ENCODE measurements around the gene CNTLN. TPM values are rescaled to one million over a fixed set of nuclear protein-coding genes. Genes with fewer than 3 reads are reported as not detected.
A peak's percentile ranks its signal among the peaks of the same experiment; 100 is the strongest.
"Not testable (repeated sequence)": the region's sequence is repeated elsewhere in the genome, so short reads cannot be mapped to it uniquely, and the experiment has no call there.

CNTLN gene
- polyA plus RNA-seq, 2 of the 4 experiments (the other 2 are of a cell fraction) = 8.5 to 11.9 TPM

GRCh38 chr9:17521100-17521855 is 386.4 kb downstream of the CNTLN start:
- POLR2A ChIA-PET = no interaction called here
- FAIRE-seq (no peak), ATAC-seq (no peak), DNase-seq (ENCODE audit: low read depth in 1 of 2, low spot score in 1 of 2) (no peak)
- CTCF ChIA-PET = interaction anchor here (0.8 to 1.6 kb wide), 7 partner anchors 9 to 1686 kb away, joined by 3 to 6 read pairs (median 3); no protein-coding TSS in a partner anchor
- H3K27ac ChIP-seq = no peak overlapping the region
- no peak overlapping the region for H3K4me3 ChIP-seq
- no peaks in the 10 kb centered on the region for H3K9me3 ChIP-seq
- H3K4me1 ChIP-seq = no peaks in the 10 kb centered on the region
- H3K4me2 ChIP-seq = no peak overlapping the region
- TF ChIP-seq JUN (IDR thresholded peaks at IDR 0.05) (no peak), CBX8 (IDR thresholded peaks at IDR 0.05) (no peak), HOXA7 (CRISPR knock-in tag; IDR thresholded peaks at IDR 0.05) (no peak), NFE2L2 (conservative IDR thresholded peaks at IDR 0.05; ENCODE audit: low read length) (no peak), HES2 (IDR thresholded peaks at IDR 0.05) (no peak), FOSL2 (IDR thresholded peaks at IDR 0.05) (no peak), FOSL2 (CRISPR knock-in tag; IDR thresholded peaks at IDR 0.05) (no peak), CHD2 (IDR thresholded peaks at IDR 0.05; ENCODE audit: low read length, partially characterized antibody) (no peak), KDM1A (IDR thresholded peaks at IDR 0.05; ENCODE audit: low read depth) (no peak)
- TF ChIP-seq, protein P1, sequence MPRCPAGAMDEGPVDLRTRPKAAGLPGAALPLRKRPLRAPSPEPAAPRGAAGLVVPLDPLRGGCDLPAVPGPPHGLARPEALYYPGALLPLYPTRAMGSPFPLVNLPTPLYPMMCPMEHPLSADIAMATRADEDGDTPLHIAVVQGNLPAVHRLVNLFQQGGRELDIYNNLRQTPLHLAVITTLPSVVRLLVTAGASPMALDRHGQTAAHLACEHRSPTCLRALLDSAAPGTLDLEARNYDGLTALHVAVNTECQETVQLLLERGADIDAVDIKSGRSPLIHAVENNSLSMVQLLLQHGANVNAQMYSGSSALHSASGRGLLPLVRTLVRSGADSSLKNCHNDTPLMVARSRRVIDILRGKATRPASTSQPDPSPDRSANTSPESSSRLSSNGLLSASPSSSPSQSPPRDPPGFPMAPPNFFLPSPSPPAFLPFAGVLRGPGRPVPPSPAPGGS (IDR thresholded peaks at IDR 0.05) = no peak
- WGBS (ENCODE audit: missing lambda C conversion rate) = 37% methylated on average over 3 of the region's 3 CpGs

GRCh38 chr9:17526726-17527125 is 391.9 kb downstream of the CNTLN start:
- FAIRE-seq, H3K4me3 ChIP-seq, H3K4me1 ChIP-seq, H3K9me3 ChIP-seq, POLR2A ChIA-PET, H3K27ac ChIP-seq, ATAC-seq: not testable (repeated sequence)
- CTCF ChIA-PET = interaction anchor here (0.9 to 2.3 kb wide), 3 partner anchors 276 to 1559 kb away, joined by 3 to 7 read pairs (median 5); no protein-coding TSS in a partner anchor
- peak in 1 of 2 experiments; percentile 14 for DNase-seq (ENCODE audit: low read depth in 1 of 2, low spot score in 1 of 2)
- peak overlapping the region; percentile 16; the same call in 1 of the 3 replicates for H3K4me2 ChIP-seq
- 52% methylated on average over 7 of the region's 7 CpGs for WGBS (ENCODE audit: missing lambda C conversion rate)
- TF ChIP-seq CEBPB (IDR thresholded peaks at IDR 0.05) = peak; percentile 12 to 56; a peak in 2 of 4 replicates

GRCh38 chr9:17528859-17529258 is 394.0 kb downstream of the CNTLN start:
- FAIRE-seq = no peak
- DNase-seq (ENCODE audit: low read depth in 1 of 2, low spot score in 1 of 2) = peak in 1 of 2 experiments; percentile 14
- TF ChIP-seq USF2 (IDR thresholded peaks at IDR 0.05) (no peak), CEBPB (IDR thresholded peaks at IDR 0.05) (no peak), JUNB (IDR thresholded peaks at IDR 0.05) (no peak), RAD21 (conservative IDR thresholded peaks at IDR 0.05 in 1 of 2, IDR thresholded peaks at IDR 0.05 in 1 of 2) (peak; percentile 42 to 60), TFCP2L1 (CRISPR knock-in tag; IDR thresholded peaks at IDR 0.05) (no peak), CTCF (IDR thresholded peaks at IDR 0.05) (peak; percentile 48), RARB (CRISPR knock-in tag; IDR thresholded peaks at IDR 0.05) (no peak)
- no peak overlapping the region for H3K4me3 ChIP-seq
- no peak for ATAC-seq
- CTCF ChIA-PET = interaction anchor here (0.9 to 2.1 kb wide), 2 partner anchors 9 to 10 kb away, joined by 4 to 9 read pairs; no protein-coding TSS in a partner anchor
- H3K9me3 ChIP-seq = no peaks in the 10 kb centered on the region
- POLR2A ChIA-PET = no interaction called here
- no peak overlapping the region for H3K27ac ChIP-seq
- H3K4me2 ChIP-seq = no peak overlapping the region
- no peaks in the 10 kb centered on the region for H3K4me1 ChIP-seq
